Measurements from ENCODE around the gene TEDC2.

- TF ChIP-seq ZNF274 (IDR thresholded peaks at IDR 0.05; ENCODE audit: low read depth, low read length) (no peak), SUZ12 (IDR thresholded peaks at IDR 0.05; ENCODE audit: extremely low read depth, insufficient read depth, insufficient read length) (no peak)
Measured at GRCh38 chr16:2473999-2474876, 14.3 kb downstream of the TEDC2 start.
